Activated naive CD4-positive, alpha-beta T cell (primary cell): ENCODE results near the gene IL34.
"Not testable (repeated sequence)": the region's sequence is repeated elsewhere in the genome, so short reads cannot be mapped to it uniquely, and the experiment has no call there.

Experiments used
- DNase-seq, 4 experiments: peaks; one replicate each; lab custom pipeline; 2025; lab: John Stamatoyannopoulos, UW

Gene IL34

GRCh38 chr16:70632273-70632672, 14.1 kb upstream of the IL34 start:
- no peak for DNase-seq

- DNase-seq: not testable (repeated sequence)
Measured at GRCh38 chr16:70633617-70634016, 12.7 kb upstream of the IL34 start.

- DNase-seq: no peak
Measured at GRCh38 chr16:70634861-70635260, 11.5 kb upstream of the IL34 start.

DNA sequence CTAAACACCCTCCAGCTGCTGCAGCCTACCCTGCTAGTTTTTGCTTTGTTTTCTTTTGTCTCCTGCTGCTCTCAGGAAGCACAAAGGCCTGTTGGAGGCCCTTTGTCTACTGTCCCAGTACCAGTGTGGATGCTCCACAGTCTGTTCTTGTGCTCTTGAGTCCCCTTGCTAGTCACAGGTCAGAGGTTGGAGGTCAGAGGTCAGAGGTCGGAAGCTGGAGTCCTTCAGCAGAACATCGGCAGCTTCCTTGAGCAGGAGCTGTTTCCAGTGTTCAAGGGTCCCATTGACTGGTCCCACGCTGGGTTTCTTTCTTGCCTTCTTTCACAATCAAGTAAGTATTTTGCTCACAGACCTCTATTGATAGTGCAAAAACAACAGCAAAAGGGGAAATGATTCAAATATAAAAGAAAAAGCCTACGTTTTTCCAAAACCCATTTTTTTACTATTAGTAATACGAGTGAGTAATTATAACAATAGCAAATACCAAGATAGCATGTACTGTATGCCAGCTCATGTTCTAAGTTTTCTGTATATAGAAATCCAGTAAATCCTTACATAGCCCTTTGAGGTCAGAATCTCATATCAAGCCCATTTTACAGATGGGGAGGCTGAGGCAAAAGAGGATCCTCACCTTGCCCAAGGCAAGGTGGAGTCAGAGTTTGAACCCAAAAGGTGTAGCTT, 10.9 kb upstream of the IL34 start:
- DNase-seq: no peak

DNA sequence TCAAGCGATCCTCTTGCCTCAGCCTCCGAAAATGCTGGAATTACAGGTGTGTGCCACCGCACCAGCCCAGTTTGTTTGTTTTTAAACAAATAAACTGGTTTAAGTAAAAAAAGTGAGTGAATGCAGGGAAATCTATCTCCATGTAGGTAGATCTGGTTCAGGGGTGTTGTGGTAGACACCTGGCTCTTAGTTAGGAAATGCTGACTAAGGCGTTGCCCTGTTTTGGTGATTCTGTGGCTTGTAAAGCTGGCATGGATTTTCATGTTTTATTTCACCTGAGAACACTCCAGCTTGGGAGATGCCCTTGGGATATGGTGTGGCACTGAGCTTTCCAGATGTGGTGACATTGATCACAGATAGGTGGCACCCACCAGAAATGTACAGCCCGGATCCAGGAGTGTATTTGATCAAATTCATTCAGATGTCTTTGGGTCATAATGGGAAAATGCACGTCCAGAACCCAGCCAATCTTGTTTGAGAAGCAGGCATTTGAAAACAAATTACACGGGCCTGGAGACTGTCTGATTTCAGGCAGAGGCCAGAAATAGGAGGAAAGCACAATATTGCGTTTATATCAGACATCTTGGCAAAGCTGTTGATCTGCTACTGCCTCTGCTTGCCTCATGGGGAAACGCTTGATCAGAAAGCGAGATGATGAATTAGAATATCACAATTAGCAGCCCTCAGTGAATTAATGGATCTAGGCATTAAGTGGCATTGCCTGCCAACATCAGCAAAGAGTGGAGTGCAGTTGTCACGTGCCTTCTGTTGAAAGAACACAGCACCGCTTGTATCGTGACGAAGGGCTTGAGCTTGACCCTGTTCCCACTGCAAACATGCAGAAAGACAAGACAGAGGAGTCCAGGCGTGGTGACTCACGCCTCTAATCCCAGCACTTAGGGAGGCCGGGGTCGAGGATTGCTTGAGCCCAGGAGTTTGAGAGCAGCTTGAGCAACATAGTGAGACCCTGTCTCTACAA, 7.3 kb upstream of the IL34 start:
- DNase-seq: no peak

DNA sequence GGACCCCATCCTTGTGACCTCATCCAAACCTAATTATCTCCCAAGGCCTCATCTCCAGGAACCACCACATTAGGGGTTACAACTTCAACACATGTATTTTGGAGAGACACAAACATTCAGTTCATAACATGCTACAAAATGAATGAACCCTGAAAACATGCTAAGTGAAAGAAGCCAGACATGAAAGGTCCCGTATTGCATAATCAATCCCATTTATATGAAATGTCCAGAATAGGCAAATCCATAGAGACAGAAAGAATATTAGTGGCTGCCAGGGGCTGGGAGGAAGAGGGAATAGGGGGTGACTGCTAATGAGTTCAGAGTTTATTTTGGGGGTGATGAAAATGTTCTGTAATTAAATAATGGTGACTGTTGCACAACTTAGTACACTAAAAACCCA, 3.7 kb upstream of the IL34 start:
- no peak for DNase-seq

- DNase-seq: not testable (repeated sequence)
Measured at GRCh38 chr16:70643264-70643663, 3.1 kb upstream of the IL34 start.

GRCh38 chr16:70644763-70645597, 1.4 kb upstream of the IL34 start:
- DNase-seq: no peak

DNA sequence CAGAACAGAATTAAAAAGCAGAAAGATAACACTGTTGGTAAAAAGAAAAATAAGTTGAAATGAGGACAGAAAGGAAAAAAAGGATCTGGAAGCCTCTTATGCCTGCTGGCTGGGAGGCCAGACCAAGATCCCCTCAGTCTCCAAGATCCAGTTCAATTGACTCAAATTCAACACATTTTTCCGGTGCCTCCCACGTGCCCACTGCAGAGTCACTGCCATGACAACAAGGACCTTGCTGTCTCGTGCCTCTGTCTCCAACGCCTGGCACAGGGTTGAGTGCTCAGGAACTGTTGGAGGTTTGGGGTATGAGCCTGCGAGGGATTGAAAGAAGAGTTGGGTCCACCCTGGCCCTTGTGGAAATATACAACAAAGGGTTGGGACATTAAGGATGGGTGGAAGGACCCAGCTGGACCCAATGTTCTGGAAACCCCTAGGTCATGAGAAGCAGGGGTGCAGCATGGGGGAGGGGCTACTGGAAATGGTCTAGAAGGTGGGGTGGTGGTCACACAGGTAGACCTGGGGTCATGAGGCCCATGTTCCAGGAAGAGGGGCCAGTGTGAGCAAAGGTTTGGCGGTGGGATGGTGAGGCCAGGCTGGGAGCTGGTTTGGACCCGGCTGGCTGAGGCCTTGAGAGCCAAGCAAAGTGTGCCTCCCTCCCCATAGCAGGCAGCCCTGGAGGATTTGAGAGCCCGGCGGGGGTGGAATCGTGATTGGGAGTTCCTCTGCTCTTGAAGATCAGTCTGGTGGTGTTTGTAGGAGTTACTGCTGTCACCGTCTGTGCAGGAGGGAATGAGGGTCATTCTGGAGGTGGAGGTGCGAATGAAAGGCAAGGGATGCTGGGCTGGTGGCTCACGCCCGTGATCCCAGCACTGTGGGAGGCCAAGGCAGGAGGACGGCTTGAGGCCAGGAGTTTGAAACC, 1.3 kb downstream of the IL34 start:
- no peak for DNase-seq

DNA sequence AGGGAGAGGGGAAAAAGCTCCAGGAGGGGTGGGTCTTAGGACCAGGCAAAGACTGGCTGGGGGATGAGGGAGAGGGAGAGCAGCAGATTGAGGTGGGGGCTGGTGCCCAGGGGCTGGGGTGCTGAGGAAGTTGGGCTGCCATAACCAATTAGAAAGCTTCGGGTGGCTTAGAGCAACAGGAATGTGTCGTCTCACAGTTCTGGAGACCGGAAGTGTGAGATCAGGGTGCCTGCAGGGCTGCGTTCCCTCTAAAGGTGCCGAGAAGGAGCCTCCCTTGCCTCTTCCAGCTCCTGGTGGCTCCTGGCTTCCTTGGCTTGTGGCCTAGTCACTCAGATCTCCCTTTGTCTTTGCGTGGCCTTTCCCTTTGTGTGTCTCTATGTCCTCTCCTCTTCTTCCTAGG, 2.2 kb downstream of the IL34 start:
- no peak for DNase-seq

DNA sequence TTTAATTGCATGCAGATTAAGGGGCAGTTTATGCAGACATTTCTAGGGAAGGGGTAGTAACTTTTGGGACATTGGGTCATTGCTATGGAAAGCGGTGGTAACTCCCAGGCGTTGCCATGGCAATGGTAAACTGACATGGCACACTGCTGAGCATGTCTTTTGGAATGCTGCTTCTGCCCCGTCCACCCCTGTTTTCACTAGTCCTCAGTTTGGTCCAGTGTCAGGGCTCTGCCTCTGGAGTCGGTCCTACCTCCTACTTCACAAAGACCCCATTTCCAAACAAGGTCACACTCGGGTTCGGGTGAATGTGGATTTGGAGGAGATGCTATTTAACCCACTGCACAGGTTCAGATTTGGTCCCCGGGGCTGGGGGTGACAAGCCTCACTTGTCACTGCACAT, 2.9 kb downstream of the IL34 start:
- DNase-seq: no peak

DNA sequence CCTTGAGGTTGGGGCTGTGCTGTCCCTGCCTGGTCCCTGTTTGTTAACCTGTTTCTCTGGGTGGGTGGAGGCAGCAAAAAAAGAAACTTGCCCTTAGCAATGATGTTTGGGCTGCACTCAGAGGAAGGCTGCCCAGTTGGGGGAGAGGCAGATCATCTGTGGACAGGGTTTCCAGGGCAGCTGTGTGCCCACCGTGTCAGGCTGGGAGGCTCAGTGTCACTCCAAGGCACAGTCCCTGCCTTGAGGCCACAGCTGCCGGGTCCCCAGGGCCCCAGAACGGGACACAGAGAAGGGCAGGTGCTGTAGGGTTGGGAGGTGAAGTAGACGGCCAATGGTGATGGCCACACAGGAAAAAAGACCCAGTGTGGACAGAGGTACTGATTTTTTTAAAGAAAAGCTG, 3.9 kb downstream of the IL34 start:
- no peak for DNase-seq

- DNase-seq: no peak
Measured at GRCh38 chr16:70651524-70651923, 5.2 kb downstream of the IL34 start.

- no peak for DNase-seq
Measured at GRCh38 chr16:70652322-70652721, 6.0 kb downstream of the IL34 start.

GRCh38 chr16:70653406-70653805, 7.0 kb downstream of the IL34 start:
- DNase-seq: no peak

GRCh38 chr16:70653809-70654771, 7.7 kb downstream of the IL34 start:
- peak; percentile 55 to 69 (median 61) for DNase-seq

DNA sequence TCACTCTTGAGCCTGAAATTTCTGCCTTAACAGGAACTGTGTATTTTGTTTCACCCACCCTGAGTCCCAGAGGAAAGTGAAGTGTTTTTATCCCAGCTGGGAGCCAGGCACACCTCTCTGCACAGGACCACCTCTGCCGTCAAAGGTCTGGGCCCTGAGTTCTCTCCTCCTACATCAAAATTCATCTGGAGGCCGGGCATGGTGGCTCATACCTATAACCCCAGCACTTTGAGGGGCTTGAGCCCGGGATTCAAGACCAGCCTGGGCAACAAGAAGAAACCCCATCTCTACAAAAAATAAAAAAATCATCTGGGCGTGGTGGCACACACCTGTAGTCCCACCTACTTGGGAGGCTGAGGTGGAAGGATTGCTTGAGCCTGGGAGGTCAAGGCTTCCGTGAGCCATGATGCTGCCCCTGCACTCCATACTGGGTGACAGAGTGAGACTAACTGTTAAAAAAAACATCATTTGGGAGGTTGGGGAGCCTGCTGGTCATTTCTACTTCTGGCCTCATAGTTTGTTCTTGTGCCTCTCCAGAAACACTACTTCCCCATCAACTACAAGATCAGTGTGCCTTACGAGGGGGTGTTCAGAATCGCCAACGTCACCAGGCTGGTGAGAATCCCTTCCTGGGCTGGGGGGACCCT, 9.8 kb downstream of the IL34 start:
- no peak for DNase-seq

- DNase-seq: no peak
Measured at GRCh38 chr16:70656712-70657263, 10.4 kb downstream of the IL34 start.

- DNase-seq: no peak
Measured at GRCh38 chr16:70657956-70658355, 11.6 kb downstream of the IL34 start.
